Sigmoid colon (tissue), 7 donors: Measurements from ENCODE around the gene RANBP9. TPM values are rescaled to one million over a fixed set of nuclear protein-coding genes. Genes with fewer than 3 reads are reported as not detected.

Experiments used
- DNase-seq: peaks from one replicate; pipeline ENCODE4 v3.0.0-alpha.2; 2019
- H3K27ac ChIP-seq, 4 donors: fragments of 200-600 bp; sonication (generic); one replicate each; pipeline ENCODE4 v1.5.1; 2016 to 2019; ENCODE audit warnings: mild to moderate bottlenecking in 1 of 4
- H3K27me3 ChIP-seq, 3 donors: fragments of 200-600 bp; sonication (generic); one replicate each; pipeline ENCODE4 v1.5.1; 2019; ENCODE audit warnings: mild to moderate bottlenecking in 1 of 3
- H3K36me3 ChIP-seq, 4 donors: fragments of 200-600 bp; sonication (generic); one replicate each; pipeline ENCODE4 v1.5.1; 2016 to 2019
- H3K4me1 ChIP-seq, 4 donors: fragments of 200-600 bp; sonication (generic); one replicate each; pipeline ENCODE4 v1.5.1; 2017 to 2019
- H3K4me3 ChIP-seq, 4 donors: fragments of 200-600 bp; sonication (generic); one replicate each; pipeline ENCODE4 v1.5.1; 2017 to 2019; ENCODE audit warnings: mild to moderate bottlenecking in 2 of 4, moderate library complexity in 1 of 4
- H3K9me3 ChIP-seq, 4 donors: fragments of 200-600 bp in 3 of 4; sonication (generic) in 3 of 4; one replicate each; pipeline versions ENCODE4 v1.5.1 to v1.6.1; 2013 to 2019
- EP300 ChIP-seq, 4 donors: sonication (generic); formaldehyde crosslinking; IDR thresholded peaks; one replicate each; pipeline ENCODE4 v1.6.1; 2017; ENCODE audit warnings: antibody characterized with exemption in 4 of 4
- POLR2A ChIP-seq, 2 donors: fragments of 450-650 bp; IDR thresholded peaks; one replicate each; pipeline ENCODE4 v1.6.1; 2016; ENCODE audit warnings: antibody characterized with exemption in 2 of 2, mild to moderate bottlenecking in 2 of 2, moderate library complexity in 2 of 2
- POLR2AphosphoS5 ChIP-seq, 4 donors: sonication (generic); formaldehyde crosslinking; IDR thresholded peaks; one replicate each; pipeline ENCODE4 v1.6.1; 2017; ENCODE audit warnings: antibody characterized with exemption in 4 of 4
- WGBS, 2 donors: extraction: QIAGEN DNeasy Blood & Tissue Kit; methylation state at CpG; one replicate each; pipeline ENCODE4 v1.1.7; 2013; 5-methylcytosine and 5-hydroxymethylcytosine counted together
- intact Hi-C: fragments of 100-400 bp; cut with DNase I; formaldehyde crosslinking; loops from one replicate; pipeline ENCODE4 v1.15.1; 2023
- polyA plus RNA-seq, 3 donors: library from polyadenylated mRNA; stranded (reverse); fragments of 200-250 nt; gene quantifications; one replicate each; pipeline ENCODE4 v1.2.3, GENCODE V29; 2013
- total RNA-seq, 4 donors: library from RNA; depleted of rRNA; stranded (reverse); fragments of >200 nt; gene quantifications; one replicate each; pipeline ENCODE4 v1.1.0, GENCODE V29; 2016
- TF ChIP-seq, protein P1 (sequence below), 4 experiments: fragments of 450-650 bp in 3 of 4; fragments of 200-600 bp in 1 of 4; IDR thresholded peaks; one replicate each; pipeline ENCODE4 v1.5.1; 2016 to 2019; ENCODE audit warnings: antibody characterized with exemption in 4 of 4, mild to moderate bottlenecking in 3 of 4, moderate library complexity in 2 of 4
- donor health status: healthy with polysubstance abuse.
- donor health status: Bipolar disorder and iron deficiency.
- donor health status: healthy.

Gene RANBP9
- total and polyA plus RNA-seq, 7 donors: 19.4 to 84.3 (median 49.6) TPM

DNA sequence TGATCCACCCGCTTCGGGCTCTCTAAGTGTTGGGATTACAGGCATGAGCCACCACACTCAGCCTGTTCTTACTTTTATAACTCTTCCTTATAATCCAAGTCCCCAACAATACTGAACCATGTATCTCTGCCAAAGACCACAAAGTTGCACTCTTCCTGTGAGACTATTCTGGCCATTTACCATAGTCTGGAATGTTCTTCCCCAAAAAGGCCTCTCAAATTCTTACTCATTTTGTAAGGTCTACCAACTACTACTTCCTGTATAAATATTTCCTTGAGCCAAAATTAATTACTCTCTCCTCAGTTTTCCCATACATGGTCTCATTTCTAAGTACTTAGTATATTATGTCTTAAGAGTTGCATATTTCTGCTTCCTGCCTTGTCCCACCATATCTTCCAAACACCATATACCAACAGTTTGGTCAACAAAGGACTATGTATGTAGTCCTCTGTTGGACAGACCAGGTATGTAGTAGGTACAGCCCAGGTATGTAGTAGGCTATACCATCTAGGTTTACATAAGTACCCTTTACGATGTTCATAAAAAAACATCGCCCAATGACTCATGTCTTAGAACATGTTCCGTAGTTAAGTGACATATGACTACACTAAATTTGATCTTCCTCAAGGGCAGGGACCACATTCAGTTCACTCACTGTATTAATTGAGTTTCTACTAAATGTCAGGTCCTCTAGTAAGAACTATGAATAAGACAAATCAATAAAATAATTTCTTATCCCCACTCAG is 22.0 kb downstream of the RANBP9 start:
- no peak for TF ChIP-seq POLR2A (IDR thresholded peaks at IDR 0.05)
- no peak for TF ChIP-seq EP300 (IDR thresholded peaks at IDR 0.05)
- TF ChIP-seq POLR2AphosphoS5 (IDR thresholded peaks at IDR 0.05): no peak
- Histone ChIP-seq H3K4me3 (no peak overlapping the region), H3K4me1 (peaks cover 0 to 41% (median 23%) of the 10 kb centered on the region in 4 donors), H3K36me3 (no peaks in the 10 kb centered on the region), H3K9me3 (no peaks in the 10 kb centered on the region), H3K27me3 (no peaks in the 10 kb centered on the region), H3K27ac (no peak overlapping the region)
- intact Hi-C loops: no loop called here
- 57 to 87% methylated on average over 5 of the region's 5 CpGs for WGBS, 2 donors
- DNase-seq: no peak

GRCh38 chr6:13688692-13689196 is 22.9 kb downstream of the RANBP9 start:
- Histone ChIP-seq H3K4me1 (peaks cover 0 to 35% (median 23%) of the 10 kb centered on the region in 4 donors), H3K27me3 (no peaks in the 10 kb centered on the region), H3K4me3 (no peak overlapping the region), H3K27ac (no peak overlapping the region), H3K36me3 (no peaks in the 10 kb centered on the region), H3K9me3 (no peaks in the 10 kb centered on the region)
- TF ChIP-seq POLR2A (IDR thresholded peaks at IDR 0.05) (no peak), POLR2AphosphoS5 (IDR thresholded peaks at IDR 0.05) (no peak), EP300 (IDR thresholded peaks at IDR 0.05) (no peak)
- TF ChIP-seq, protein P1, sequence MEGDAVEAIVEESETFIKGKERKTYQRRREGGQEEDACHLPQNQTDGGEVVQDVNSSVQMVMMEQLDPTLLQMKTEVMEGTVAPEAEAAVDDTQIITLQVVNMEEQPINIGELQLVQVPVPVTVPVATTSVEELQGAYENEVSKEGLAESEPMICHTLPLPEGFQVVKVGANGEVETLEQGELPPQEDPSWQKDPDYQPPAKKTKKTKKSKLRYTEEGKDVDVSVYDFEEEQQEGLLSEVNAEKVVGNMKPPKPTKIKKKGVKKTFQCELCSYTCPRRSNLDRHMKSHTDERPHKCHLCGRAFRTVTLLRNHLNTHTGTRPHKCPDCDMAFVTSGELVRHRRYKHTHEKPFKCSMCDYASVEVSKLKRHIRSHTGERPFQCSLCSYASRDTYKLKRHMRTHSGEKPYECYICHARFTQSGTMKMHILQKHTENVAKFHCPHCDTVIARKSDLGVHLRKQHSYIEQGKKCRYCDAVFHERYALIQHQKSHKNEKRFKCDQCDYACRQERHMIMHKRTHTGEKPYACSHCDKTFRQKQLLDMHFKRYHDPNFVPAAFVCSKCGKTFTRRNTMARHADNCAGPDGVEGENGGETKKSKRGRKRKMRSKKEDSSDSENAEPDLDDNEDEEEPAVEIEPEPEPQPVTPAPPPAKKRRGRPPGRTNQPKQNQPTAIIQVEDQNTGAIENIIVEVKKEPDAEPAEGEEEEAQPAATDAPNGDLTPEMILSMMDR (IDR thresholded peaks at IDR 0.05): no peak
- no peak for DNase-seq
- WGBS, 2 donors: 96 to 99% methylated on average over 5 of the region's 5 CpGs
- intact Hi-C loops: no loop called here

DNA sequence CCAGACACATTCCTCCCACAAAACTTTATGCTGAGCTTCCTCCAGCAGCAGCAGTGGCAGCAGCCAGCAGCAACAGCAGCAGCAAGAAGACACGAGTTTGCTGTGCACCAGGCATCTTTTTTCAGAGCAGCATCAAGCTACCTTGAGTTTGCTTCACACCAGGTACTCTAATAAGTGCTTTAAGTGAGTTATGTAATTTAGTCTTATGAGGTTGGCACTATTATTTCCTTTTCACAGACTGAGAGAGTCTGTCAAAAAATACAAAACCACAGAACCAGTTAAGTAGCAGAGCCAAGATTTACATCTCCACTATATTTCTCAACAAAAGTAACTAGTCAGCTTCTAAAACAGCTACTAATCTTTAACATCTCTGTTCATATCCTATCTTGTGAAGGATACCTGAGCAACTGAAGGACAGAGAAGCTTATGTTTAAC is 23.7 kb downstream of the RANBP9 start:
- H3K36me3 ChIP-seq: no peaks in the 10 kb centered on the region
- H3K4me3 ChIP-seq: no peak overlapping the region
- H3K4me1 ChIP-seq: peaks cover 0 to 39% (median 23%) of the 10 kb centered on the region in 4 donors
- TF ChIP-seq POLR2A (IDR thresholded peaks at IDR 0.05): no peak
- H3K27ac ChIP-seq: no peak overlapping the region
- no peaks in the 10 kb centered on the region for H3K27me3 ChIP-seq
- 25 to 31% methylated on average over 1 of the region's 1 CpG for WGBS, 2 donors
- intact Hi-C loops: no loop called here
- no peak for DNase-seq
- H3K9me3 ChIP-seq: no peaks in the 10 kb centered on the region

- Histone ChIP-seq H3K9me3 (no peaks in the 10 kb centered on the region), H3K27ac (no peak overlapping the region), H3K4me3 (no peak overlapping the region), H3K4me1 (peaks cover 0 to 40% (median 18%) of the 10 kb centered on the region in 4 donors), H3K36me3 (peaks cover 0 to 5% (median 0%) of the 10 kb centered on the region in 4 donors), H3K27me3 (no peaks in the 10 kb centered on the region)
- intact Hi-C loops: no loop called here
- DNase-seq: no peak
- TF ChIP-seq, protein P1 (IDR thresholded peaks at IDR 0.05): no peak
- no peak for TF ChIP-seq POLR2A (IDR thresholded peaks at IDR 0.05)
- no peak for TF ChIP-seq EP300 (IDR thresholded peaks at IDR 0.05)
- TF ChIP-seq POLR2AphosphoS5 (IDR thresholded peaks at IDR 0.05): no peak
- WGBS, 2 donors: 94 to 96% methylated on average over 4 of the region's 4 CpGs
Measured at GRCh38 chr6:13684855-13685254, 26.8 kb downstream of the RANBP9 start.

DNA sequence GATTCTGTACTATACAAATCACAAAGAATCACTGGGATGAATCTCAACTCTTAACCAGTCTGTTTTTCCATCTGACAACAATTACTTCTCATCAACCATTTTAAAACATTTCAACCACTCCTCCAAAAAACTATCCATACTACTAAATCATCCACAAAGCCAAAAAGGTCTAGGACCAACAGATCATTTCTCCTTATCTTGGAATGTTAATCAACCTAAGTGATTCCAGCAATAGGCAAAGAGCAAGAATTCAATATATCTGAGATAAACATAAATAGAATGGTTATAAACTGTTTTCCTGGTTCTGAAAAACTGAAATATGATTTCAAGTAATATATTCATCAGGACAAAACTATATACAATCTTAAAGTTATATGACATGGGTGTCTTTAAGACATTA is 28.6 kb downstream of the RANBP9 start:
- peaks cover 0 to 36% (median 7%) of the 10 kb centered on the region in 4 donors for H3K4me1 ChIP-seq
- H3K4me3 ChIP-seq: no peak overlapping the region
- TF ChIP-seq, protein P1 (IDR thresholded peaks at IDR 0.05): no peak
- TF ChIP-seq EP300 (IDR thresholded peaks at IDR 0.05) (no peak), POLR2A (IDR thresholded peaks at IDR 0.05) (no peak), POLR2AphosphoS5 (IDR thresholded peaks at IDR 0.05) (no peak)
- H3K27ac ChIP-seq: no peak overlapping the region
- DNase-seq: no peak
- H3K36me3 ChIP-seq: peaks cover 0 to 5% (median 0%) of the 10 kb centered on the region in 4 donors
- H3K27me3 ChIP-seq: no peaks in the 10 kb centered on the region
- no peaks in the 10 kb centered on the region for H3K9me3 ChIP-seq
- intact Hi-C loops: no loop called here
